Neural cell (in vitro differentiated cells): ENCODE measurements around the gene ARID3B.

ENCODE experiments used
- EP300 ChIP-seq: fragments of 450-650 bp; conservative IDR thresholded peaks from 2 replicates; pipeline ENCODE4 v1.6.1; 2014; ENCODE audit warnings: antibody characterized with exemption, mild to moderate bottlenecking, moderate library complexity; ENCODE audit not compliant: poor library complexity, severe bottlenecking
- EZH2 ChIP-seq: fragments of 200-600, 300-800 bp; shearing (Covaris generic), sonication (generic); IDR thresholded peaks from 2 replicates; pipeline ENCODE4 v1.6.1; 2014; ENCODE audit warnings: antibody characterized with exemption, low read length, borderline replicate concordance, mild to moderate bottlenecking; ENCODE audit not compliant: insufficient read depth, poor library complexity, severe bottlenecking
- POLR2AphosphoS5 ChIP-seq: IDR thresholded peaks from 2 replicates; pipeline ENCODE4 v1.6.1; 2012
- TAF1 ChIP-seq: IDR thresholded peaks from 2 replicates; pipeline ENCODE4 v1.6.1; 2012; ENCODE audit warnings: low read depth
- TF ChIP-seq, protein P1 (sequence below): fragments of 450-650 bp; IDR thresholded peaks from 2 replicates; pipeline ENCODE4 v1.5.1; 2014; ENCODE audit warnings: antibody characterized with exemption, mild to moderate bottlenecking, moderate library complexity; ENCODE audit not compliant: poor library complexity, severe bottlenecking

DNA sequence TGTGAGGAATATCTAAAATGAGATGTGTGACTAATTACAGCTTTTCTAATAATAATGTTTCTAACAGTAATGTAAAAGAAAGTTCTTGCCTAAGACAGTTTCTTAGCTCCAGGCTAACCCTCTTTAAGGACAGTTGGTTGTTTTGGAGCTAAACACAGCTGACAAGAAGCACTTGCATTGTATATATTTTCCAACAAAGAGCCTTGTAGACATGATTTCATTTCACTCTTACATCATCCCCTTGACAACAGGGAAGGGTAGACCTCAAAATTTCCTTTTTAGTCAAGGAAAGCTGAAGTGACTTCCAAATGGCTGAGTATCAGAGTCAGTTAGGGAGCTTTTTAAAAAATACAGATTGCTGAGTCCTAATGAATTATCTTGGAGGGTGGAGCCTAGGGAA lies 4.1 kb downstream of the ARID3B start:
- TF ChIP-seq, protein P1, sequence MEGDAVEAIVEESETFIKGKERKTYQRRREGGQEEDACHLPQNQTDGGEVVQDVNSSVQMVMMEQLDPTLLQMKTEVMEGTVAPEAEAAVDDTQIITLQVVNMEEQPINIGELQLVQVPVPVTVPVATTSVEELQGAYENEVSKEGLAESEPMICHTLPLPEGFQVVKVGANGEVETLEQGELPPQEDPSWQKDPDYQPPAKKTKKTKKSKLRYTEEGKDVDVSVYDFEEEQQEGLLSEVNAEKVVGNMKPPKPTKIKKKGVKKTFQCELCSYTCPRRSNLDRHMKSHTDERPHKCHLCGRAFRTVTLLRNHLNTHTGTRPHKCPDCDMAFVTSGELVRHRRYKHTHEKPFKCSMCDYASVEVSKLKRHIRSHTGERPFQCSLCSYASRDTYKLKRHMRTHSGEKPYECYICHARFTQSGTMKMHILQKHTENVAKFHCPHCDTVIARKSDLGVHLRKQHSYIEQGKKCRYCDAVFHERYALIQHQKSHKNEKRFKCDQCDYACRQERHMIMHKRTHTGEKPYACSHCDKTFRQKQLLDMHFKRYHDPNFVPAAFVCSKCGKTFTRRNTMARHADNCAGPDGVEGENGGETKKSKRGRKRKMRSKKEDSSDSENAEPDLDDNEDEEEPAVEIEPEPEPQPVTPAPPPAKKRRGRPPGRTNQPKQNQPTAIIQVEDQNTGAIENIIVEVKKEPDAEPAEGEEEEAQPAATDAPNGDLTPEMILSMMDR: no peak
- TF ChIP-seq TAF1 (no peak), POLR2AphosphoS5 (no peak), EP300 (no peak), EZH2 (no peak)
